Cardiac septum (tissue), 1 donor: ENCODE results near the gene EPHB4. TPM values are rescaled to one million over a fixed set of nuclear protein-coding genes. Genes with fewer than 3 reads are reported as not detected.

ENCODE experiments used
- DNase-seq: peaks from one replicate; pipeline ENCODE4 v3.0.0-alpha.2; 2020; ENCODE audit warnings: low spot score
- intact Hi-C: fragments of 100-400 bp; cut with DNase I; formaldehyde crosslinking; loops from one replicate; pipeline ENCODE4 v1.14.0; 2022
- long read RNA-seq: library from polyadenylated mRNA; unstranded; transcript quantifications from one replicate; pipeline ENCODE4 v2.0.0, GENCODE V29; 2021
- total RNA-seq: library from RNA; stranded (reverse); fragmentation: NEBNext Ultra II Directional; extraction: Animal tissue kit (Norgen Biotek cat#: 25700); gene quantifications from one replicate; pipeline ENCODE4 v1.2.1, GENCODE V29; 2021
- donor health status: DM: no; HTN: no; CAD: no.

Gene EPHB4
- total RNA-seq = 23.9 TPM
- long read RNA-seq, full-length matches to known transcripts = 10 of 31 reads
- long read RNA-seq, partial matches to known transcripts = 19 of 31 reads
- long read RNA-seq, other reads (novel, unspliced or antisense) = 2 of 31 reads

DNA sequence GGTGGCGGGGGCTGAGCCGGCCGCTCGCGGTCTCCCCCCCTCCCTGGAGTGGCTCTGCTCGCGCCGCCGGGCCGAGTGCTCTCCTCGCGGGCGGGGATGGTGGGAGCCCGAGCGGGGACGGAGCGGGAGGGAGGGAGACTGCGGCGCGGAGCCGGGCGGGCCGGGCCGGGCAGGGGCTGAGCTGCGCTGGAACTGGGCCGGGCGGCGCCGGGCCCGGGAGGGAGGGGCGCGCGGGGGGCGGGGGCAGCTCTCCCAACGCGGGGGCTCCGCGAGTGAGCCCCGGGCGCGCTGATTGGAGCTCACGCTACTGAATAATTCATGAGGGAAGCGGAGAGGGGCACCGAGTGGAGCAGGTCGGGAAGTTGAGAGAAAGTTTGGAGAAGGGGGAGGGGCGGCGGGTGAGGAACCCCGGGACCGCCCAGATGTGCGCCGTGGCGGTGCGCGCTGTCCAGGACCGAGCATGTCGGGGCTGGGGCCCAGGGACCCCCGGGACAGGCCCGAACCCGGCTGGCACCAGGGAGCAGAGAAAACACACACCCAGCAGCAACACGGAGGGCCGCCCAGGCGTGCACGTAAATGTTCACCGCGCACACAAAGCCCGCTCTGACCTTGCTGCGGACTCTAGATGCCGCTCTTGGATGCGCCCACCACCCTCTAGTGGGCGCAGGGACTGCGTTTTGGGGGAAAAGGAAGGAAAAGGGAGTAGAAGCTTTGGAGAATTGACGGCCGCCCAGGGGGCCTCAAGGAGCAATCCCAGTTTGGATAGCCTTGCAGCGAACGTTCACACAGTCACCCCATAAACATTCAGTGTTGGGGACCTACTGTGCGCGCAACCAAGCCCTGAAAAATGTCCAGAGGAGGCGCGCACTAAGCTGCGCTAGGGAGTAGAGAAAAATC lies at the start of gene EPHB4:
Gene EPHB4, minus strand, starts transcription at position 194 of the 897 bp plus-strand sequence. CDS start 493 bp downstream, outside the sequence.
- DNase-seq = peak; percentile 88
- intact Hi-C loops = no loop called here

DNA sequence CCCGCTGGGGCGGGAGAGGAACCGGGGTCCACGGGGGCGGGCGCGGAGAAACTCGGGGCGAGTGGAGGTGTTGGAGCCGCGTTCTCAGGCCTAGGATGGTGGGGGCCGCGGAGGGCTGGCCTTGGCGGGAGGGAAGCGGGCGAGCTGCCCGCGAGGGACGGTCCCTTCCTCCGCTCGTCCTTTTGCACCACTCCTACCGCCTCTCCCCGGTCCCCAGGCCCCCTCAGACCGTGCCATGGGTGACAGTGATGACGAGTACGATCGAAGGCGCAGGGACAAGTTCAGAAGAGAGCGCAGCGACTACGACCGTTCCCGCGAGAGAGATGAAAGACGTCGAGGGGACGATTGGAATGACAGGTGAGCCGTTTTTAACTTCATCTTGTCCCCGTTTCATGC lies 48.0 kb upstream of the EPHB4 start:
- no peak for DNase-seq
- intact Hi-C loops = no loop called here

DNA sequence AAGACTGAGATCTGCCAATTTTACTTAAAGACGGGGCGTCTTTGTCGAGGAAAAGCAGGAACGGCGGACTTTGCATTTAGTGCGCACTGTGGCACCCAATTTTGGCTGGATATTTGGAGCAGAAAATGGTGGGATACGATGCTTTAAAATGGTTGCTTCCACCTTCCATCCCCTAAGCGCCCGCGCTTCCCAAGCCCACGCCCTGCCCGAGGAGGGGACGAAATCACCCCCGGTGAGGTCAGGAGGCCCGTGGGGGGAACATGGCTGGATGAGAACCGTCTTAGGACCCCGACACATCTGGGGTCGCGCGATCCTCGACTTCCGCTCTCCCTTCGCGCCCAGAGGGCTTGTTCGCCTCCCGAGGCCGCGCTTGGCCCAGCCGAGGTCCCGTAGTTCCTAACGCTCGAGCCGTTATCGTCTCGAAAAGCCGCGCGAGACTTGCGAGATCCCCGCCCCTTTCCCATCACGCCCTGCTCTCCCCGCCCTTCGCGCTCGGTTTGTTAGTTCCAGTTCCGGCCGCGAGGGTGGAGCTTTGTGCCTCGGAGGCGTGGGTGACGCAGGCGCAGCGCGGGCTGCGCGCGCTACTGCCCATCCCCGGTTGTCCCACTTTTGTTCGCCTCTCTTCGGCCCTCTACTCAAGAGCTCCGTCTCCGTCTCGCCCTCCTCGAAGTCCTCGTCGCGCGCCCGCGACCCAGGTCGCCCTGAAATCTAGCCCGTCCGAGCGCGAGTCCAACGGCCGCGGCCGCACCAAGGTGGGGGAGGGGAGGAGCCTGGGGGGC lies 47.4 kb upstream of the EPHB4 start, which contains the start of gene SRRT:
Gene SRRT, plus strand, starts transcription at position 527 of the 779 bp plus-strand sequence. CDS start 488 bp downstream, outside the sequence.
- intact Hi-C loops = loop anchor here (5.0 kb wide), 1 partner anchor 167 kb away; the partner anchor contains the start of gene POP7
- DNase-seq = peak; percentile 99

DNA sequence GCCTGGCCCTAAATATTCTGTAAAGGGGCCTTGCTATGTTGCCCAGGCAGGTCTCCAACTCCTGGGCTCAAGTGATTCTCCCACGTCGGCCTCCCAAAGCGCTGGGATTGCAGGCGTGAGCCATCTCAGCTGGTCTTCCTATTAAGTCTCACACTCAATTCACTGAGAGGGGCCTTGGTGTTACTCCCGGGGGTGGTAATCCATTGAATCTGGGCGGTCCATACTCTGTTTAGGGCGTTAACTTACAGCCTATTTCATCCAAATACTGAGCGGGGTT lies 46.9 kb upstream of the EPHB4 start:
- intact Hi-C loops = loop anchor here (5.0 kb wide), 1 partner anchor 167 kb away; the partner anchor contains the start of gene POP7
- no peak for DNase-seq

DNA sequence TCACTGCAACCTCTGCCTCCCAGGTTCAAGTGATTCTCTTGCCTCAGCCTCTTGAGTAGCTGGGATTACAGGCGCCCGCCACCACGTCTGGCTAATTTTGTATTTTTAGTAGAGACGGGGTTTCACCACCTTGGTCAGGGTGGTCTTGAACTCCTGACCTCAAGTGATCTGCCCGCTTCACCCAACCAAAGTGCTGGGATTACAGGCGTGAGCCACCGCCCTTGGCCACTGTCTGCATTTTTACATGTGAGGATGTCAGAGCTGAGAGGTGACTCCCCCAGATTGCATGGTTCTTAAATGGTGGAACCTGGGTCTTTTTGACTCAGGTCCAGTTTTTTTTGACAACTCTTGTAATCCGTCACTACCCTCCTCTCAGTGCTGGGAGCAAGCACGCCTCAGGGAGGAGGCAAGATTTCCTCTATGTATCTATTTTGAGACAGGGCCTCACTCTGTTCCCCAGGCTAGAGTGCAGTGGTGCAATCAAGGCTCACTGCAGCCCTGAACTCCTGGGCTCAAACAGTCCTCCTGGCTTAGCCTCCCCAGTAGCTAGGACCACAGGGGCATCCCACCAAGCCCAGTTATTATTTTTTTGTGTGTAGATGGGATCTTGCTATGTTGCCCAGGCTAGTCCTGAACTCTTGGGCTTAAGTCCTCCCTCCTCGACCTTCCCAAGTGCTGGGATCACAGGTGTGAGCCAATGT lies 46.4 kb upstream of the EPHB4 start:
- DNase-seq = no peak
- intact Hi-C loops = loop anchor here (5.0 kb wide), 1 partner anchor 166 kb away; the partner anchor contains the start of gene POP7

DNA sequence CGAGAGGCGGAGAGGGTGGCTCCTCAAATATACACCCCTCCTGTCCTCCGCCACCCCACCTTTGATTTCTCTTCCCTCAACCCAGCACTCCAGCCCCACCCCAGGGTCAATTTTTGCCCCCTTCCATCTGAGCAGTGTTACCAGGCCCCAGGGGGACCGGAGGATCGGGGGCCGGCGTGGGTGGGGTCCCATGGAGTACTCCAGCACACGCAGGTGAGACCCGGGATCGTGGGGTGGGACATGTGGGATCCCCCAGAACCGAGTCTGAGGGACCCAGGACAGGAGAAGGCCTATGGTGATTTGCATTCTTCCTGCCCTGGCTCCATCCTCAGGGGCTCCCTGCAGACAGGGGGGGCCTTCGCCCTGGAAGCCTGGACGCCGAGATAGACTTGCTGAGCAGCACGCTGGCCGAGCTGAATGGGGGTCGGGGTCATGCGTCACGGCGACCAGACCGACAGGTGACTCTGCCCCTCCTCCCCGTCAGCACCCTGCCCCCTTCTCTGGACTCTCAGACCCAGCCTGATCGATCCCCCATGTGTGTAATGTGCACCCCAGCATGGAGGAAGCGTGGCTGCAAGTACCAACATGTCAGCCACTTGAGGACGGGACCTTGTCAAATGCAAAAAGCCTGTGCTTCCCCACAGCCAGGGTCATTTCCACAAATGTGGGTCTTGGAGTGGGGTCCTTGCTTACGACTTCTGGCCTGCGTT lies 40.6 kb upstream of the EPHB4 start:
- no peak for DNase-seq
- intact Hi-C loops = loop anchor here (2.0 kb wide), 1 partner anchor 29 kb away; no protein-coding TSS in a partner anchor

DNA sequence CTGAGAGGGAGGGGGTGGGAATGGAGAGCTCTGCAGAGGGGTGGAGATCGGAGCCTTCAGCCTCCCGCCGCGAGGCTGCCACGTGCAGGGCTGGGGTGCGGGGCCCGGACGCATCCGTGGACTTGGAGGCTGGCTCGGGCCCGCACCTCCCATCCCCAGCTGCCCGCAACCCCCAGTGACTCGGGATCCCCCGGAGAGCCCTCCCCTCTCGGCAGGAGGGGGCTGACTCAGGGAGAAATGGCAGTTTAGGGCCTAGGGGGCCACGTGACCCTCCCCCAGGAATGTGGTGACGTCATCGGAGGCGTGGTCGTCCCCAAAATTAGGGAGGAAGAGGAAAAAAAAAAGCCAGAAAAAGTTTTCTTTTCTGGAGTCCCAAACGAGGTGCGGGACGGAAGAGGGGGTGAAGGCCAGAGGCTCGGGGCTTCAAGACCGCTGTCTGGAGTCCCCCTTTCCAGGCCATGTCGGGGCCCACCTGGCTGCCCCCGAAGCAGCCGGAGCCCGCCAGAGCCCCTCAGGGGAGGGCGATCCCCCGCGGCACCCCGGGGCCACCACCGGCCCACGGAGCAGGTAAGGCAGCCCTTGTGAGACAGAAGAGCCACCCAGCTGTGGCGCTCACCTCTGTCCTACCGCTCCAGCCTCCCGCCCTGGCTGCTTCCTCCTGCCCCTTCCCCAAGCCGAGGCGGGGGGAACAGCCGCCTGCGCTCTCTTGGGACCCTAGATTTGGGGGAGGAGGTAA lies 39.9 kb upstream of the EPHB4 start, which contains the start of gene TRIP6:
Gene TRIP6, plus strand, starts transcription at position 348 of the 736 bp plus-strand sequence. Its CDS starts 111 bp downstream, at position 459.
- intact Hi-C loops = loop anchor here (2.0 kb wide), 1 partner anchor 28 kb away; no protein-coding TSS in a partner anchor
- DNase-seq = peak; percentile 91

DNA sequence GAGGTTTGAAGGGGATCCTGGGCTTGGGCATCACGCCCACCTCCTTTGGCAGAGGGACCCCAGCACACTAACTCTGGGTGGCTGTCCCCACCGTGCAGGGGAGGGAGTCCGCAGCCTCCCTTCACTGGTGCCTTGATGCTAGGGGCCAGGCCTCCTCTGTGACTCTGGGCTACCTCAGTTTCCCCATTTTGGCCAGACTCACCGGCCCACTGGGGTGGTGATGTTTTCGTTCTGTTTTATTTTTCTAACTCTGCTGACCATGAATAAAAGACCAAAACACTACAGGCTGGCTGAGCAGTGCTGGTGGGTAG lies 39.4 kb upstream of the EPHB4 start:
- intact Hi-C loops = loop anchor here (2.0 kb wide), 1 partner anchor 28 kb away; no protein-coding TSS in a partner anchor
- no peak for DNase-seq

DNA sequence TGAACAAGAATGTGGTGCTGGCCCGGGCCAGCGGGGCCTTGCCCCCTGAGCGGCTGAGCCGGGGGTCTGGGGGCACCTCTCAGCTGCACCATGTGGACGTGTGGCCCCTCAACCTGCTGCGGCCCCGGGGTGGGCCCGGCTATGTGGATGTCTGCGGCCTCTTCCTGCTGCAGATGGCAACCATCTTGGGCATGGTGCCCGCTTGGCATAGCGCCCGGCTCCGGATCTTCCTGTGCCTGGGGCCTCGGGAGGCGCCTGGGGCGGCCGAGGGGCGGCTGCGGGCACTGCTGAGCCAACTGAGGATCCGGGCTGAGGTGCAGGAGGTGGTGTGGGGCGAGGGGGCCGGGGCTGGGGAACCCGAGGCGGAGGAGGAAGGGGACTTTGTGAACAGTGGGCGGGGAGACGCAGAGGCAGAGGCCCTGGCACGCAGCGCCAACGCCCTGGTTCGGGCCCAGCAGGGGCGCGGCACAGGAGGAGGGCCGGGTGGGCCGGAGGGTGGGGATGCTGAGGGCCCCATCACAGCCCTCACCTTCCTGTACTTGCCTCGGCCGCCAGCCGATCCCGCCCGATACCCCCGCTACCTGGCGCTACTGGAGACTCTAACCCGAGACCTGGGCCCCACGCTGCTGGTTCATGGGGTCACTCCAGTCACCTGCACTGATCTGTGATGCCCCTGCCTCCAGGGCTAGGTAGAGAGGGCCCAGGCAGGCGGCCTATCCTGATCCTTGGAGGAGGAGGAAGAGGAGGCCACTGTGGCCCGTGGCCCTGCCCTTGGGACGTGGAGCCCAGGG lies 38.8 kb upstream of the EPHB4 start:
- DNase-seq = no peak
- intact Hi-C loops = loop anchor here (2.0 kb wide), 1 partner anchor 27 kb away; no protein-coding TSS in a partner anchor

DNA sequence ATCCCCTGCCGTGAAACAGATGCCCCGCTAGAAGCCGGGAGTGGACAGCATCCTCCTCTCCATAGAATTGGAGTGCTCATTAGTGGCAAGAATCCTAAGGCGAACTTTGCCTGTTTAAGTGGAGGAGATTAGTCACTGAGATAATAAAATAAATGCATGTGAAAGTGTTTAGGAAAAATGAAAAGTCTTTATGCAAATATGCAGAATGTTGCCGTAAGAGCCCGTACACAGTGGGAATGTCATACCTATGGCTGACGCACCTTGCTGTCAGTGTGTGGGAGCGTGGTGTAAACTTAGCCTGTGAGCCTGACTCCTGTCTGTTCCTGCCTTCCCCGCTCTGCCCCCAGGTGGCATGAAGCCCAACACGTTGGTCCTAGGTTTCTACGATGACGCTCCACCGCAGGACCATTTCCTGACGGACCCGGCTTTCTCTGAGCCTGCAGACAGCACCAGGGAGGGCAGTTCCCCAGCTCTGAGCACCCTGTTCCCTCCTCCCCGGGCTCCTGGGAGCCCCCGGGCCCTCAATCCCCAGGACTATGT lies 38.1 kb upstream of the EPHB4 start:
- intact Hi-C loops = no loop called here
- no peak for DNase-seq

DNA sequence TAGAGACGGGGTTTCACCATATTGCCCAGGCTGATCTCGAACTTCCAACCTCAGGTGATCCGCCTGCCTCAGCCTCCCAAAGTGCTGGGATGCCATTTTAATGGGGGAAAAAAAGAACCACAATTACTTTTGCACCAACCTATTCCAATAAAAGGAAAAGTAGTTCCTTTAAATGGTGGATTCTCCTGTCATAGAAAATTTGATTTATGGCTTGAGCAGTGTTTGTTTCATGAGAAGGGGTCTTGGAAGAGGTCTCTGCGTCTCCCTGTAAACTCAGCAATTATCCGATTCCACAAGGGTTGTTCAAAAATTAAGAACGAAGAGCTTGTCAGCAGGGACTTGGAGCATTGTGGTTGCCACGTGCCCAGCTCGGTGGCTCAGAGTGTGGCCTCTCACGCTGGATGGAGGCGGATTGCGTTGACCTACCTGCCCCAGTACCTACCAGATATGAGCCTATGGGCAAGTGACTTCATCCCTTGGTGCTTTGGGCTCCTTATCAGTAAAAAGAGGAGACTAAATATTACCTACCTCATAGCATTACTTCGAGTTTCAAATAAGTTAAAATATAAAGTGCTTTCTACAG lies 37.0 kb upstream of the EPHB4 start:
- intact Hi-C loops = no loop called here
- no peak for DNase-seq

DNA sequence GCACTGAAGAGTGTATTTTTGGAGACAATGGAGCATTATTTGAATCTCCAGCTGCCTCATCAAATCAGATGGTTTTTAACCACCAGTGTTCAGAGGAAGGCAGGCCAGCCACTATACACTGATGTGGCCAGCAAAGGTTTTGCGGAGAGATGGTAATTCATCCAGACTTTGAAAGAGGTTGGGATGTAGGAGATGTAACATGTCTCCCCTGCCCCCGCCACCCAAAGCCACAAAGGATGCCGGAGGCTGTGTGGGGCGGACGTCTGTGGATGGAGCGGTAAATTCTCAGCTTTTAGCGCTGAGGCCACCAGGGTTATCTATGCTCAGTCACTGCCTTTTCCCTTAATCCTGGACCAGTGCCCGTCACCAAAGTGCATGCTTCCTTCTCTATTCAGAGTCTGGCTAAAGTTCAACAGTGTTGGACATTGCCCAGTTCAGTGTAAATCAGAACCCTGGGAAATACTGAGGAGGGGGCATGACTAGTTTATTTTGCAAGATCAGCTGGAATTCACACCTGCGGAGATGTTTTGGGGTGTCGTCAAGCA lies 36.2 kb upstream of the EPHB4 start:
- intact Hi-C loops = no loop called here
- no peak for DNase-seq

DNA sequence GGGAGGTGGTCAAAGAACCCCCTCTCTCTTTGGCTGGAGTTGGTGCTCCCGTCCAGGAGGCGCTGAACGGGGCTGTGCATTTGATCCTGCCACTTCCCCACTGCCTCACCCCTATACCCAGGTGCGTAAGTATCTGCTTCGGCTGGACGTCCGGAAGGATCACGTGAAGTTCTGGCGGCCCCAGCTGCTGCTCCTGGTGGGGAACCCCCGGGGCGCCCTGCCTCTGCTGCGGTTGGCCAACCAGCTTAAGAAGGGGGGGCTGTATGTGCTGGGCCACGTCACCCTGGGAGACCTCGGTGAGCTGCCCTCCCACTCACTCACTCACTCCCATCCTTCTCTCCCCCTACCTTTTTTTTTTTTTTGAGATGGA lies 34.3 kb upstream of the EPHB4 start:
- intact Hi-C loops = no loop called here

DNA sequence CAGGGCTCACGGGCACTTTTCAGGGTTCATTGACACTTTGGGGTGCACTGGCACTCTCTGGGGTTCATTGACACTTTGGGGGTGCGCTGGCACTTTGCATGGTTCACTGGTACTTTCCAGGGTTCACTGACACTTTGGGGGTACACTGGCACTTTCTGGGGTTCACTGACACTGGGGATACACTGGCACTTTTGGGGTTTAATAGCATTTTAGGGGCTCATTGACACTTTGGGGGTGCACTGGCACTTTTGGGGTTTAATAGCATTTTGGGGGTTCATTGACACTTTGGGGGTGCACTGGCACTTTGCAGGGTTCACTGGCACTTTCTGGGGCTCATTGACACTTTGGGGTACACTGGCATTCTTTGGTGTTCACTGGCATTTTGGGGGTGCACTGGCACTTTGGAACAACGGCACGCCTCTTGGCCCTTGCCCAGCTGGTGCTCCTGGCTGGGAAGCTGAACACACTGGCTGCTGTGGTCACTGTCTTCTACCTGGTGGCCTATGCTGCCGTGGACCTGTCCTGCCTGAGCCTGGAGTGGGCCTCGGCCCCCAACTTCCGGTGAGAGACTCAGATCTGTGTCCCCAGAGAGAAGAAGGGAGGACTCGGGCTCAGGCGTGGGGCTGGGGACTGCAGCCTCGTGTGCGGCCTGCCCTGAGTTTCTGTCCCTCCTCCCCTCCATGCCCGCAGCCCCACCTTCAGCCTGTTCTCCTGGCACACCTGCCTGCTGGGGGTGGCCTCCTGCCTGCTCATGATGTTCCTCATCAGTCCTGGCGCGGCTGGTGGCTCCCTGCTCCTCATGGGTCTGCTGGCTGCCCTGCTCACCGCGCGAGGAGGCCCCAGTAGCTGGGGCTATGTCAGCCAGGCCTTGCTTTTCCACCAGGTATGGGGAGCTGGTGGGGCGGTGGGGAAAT lies 33.6 kb upstream of the EPHB4 start:
- intact Hi-C loops = no loop called here
- no peak for DNase-seq

More for the DNA sequence above, 34.3 kb upstream of the EPHB4 start:
- DNase-seq = no peak

DNA sequence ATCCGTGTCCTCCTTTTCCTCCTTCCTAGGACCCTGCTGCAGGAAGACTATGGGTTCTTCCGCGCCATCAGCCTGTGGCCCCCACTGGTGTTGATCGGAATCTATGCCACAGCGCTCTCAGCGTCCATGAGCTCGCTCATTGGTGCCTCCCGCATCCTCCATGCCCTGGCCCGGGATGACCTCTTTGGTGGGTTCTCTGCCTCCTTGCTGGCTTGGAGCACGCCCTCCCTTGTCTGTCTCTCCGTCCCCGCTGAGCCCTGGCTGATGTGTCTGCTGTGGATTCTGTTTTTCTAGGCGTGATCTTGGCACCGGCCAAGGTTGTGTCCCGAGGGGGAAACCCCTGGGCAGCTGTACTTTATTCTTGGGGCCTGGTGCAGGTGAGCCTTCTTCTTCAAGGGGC lies 32.5 kb upstream of the EPHB4 start:
- no peak for DNase-seq
- intact Hi-C loops = no loop called here

DNA sequence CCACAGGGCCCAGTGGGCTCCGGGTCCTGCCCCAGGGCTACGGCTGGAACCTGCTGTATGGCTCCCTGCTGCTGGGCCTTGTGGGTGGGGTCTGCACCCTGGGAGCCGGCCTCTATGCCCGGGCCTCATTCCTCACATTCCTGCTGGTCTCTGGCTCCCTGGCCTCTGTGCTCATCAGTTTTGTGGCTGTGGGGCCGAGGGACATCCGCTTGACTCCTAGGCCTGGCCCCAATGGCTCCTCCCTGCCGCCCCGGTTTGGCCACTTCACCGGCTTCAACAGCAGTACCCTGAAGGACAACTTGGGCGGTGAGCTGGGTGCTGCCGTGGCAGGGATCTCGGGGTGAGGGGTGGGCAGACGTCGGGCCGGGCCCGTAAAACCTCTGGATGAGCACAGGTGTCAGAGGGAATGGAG lies 29.6 kb upstream of the EPHB4 start:
- DNase-seq = no peak
- intact Hi-C loops = no loop called here
